Right ventricle myocardium superior (tissue), 1 donor: ENCODE data around the gene UBQLNL. TPM values are rescaled to one million over a fixed set of nuclear protein-coding genes. Genes with fewer than 3 reads are reported as not detected.
A peak's percentile ranks its signal among the peaks of the same experiment; 100 is the strongest.

ENCODE experiments used
- ATAC-seq: fragments of 200-7000 bp; cut with Tn5 transposase; one replicate; pipeline ENCODE4 v1.9.1; 2020; ENCODE audit warnings: mild to moderate bottlenecking; ENCODE audit not compliant: poor library complexity
- DNase-seq: peaks from one replicate; pipeline ENCODE4 v3.0.0-alpha.2; 2020
- intact Hi-C: fragments of 100-400 bp; cut with DNase I; formaldehyde crosslinking; loops from one replicate; pipeline ENCODE4 v1.11.2; 2022
- total RNA-seq: library from RNA; stranded (reverse); fragmentation: NEBNext Ultra II Directional; extraction: Animal tissue kit (Norgen Biotek cat#: 25700); gene quantifications from one replicate; pipeline ENCODE4 v1.2.1, GENCODE V29; 2021
- donor health status: DM: no; HTN: yes; CAD: no; lungs with severe emphysema.

Gene UBQLNL
- total RNA-seq, 1 donor from 2014 or later = not detected

- DNase-seq (no peak), ATAC-seq (no peak)
- intact Hi-C loops = no loop called here
Observed at GRCh38 chr11:5509803-5510202, 6.7 kb downstream of the UBQLNL start, which contains the start of gene UBQLN3. UBQLN3 (minus strand) TSS chr11:5509957; CDS start chr11:5509558, 399 bp downstream.

- no peak for ATAC-seq
- intact Hi-C loops = no loop called here
- DNase-seq = no peak
Observed at GRCh38 chr11:5508605-5509004, 7.9 kb downstream of the UBQLNL start.

GRCh38 chr11:5507933-5508305 lies 8.6 kb downstream of the UBQLNL start:
- DNase-seq (no peak), ATAC-seq (no peak)
- intact Hi-C loops = no loop called here

- ATAC-seq (no peak), DNase-seq (no peak)
- intact Hi-C loops = no loop called here
Observed at GRCh38 chr11:5507177-5507932, 9.1 kb downstream of the UBQLNL start.

- DNase-seq (no peak), ATAC-seq (no peak)
- intact Hi-C loops = no loop called here
Observed at GRCh38 chr11:5505363-5506048, 11.0 kb downstream of the UBQLNL start.

GRCh38 chr11:5504403-5504921 lies 12.0 kb downstream of the UBQLNL start:
- no peak for ATAC-seq
- intact Hi-C loops = no loop called here
- DNase-seq = no peak

GRCh38 chr11:5500393-5500801 lies 16.1 kb downstream of the UBQLNL start:
- intact Hi-C loops = no loop called here
- ATAC-seq (no peak), DNase-seq (no peak)

GRCh38 chr11:5499671-5500070 lies 16.8 kb downstream of the UBQLNL start:
- intact Hi-C loops = no loop called here
- no peak for ATAC-seq
- DNase-seq = no peak

GRCh38 chr11:5489576-5490357 lies 26.7 kb downstream of the UBQLNL start:
- DNase-seq (no peak), ATAC-seq (no peak)
- intact Hi-C loops = no loop called here

GRCh38 chr11:5488798-5489399 lies 27.6 kb downstream of the UBQLNL start:
- DNase-seq (no peak), ATAC-seq (no peak)
- intact Hi-C loops = no loop called here

GRCh38 chr11:5488385-5488784 lies 28.1 kb downstream of the UBQLNL start, which contains the start of gene OR52D1:
OR52D1 (plus strand) TSS chr11:5488685; CDS start chr11:5488707, 22 bp downstream.
- ATAC-seq (no peak), DNase-seq (no peak)
- intact Hi-C loops = no loop called here

- DNase-seq (no peak), ATAC-seq (no peak)
- intact Hi-C loops = no loop called here
Observed at GRCh38 chr11:5486421-5486820, 30.1 kb downstream of the UBQLNL start.

- DNase-seq (no peak), ATAC-seq (no peak)
- intact Hi-C loops = no loop called here
Observed at GRCh38 chr11:5486003-5486402, 30.5 kb downstream of the UBQLNL start.

GRCh38 chr11:5476186-5476819 lies 40.2 kb downstream of the UBQLNL start:
- DNase-seq (no peak), ATAC-seq (peak; percentile 55)
- intact Hi-C loops = loop anchor here (5.0 kb wide), 1 partner anchor 331 kb away; the partner anchor contains the start of gene OR52N2

GRCh38 chr11:5473921-5474320 lies 42.6 kb downstream of the UBQLNL start:
- no peak for ATAC-seq
- no peak for DNase-seq
- intact Hi-C loops = no loop called here

- intact Hi-C loops = no loop called here
- DNase-seq (no peak), ATAC-seq (no peak)
Observed at GRCh38 chr11:5467527-5467926, 49.0 kb downstream of the UBQLNL start.
